T-helper 1 cell treated with Interleukin-12 subunit alpha and Interleukin-12 subunit beta and Interleukin-4 antibody, amounts not matched to agents 30 μg/mL and 1 μg/mL, for 36 hours (primary cell): ENCODE results near the gene NFIA.

ENCODE experiments used
- H3K27ac Mint-ChIP-seq: one replicate; pipeline ENCODE4 v1.8.0; 2021; ENCODE audit warnings: mild to moderate bottlenecking, mixed read lengths
- H3K27me3 Mint-ChIP-seq: one replicate; pipeline ENCODE4 v1.8.0; 2021; ENCODE audit warnings: low read depth, mixed read lengths
- H3K36me3 Mint-ChIP-seq: one replicate; pipeline ENCODE4 v1.8.0; 2021; ENCODE audit warnings: low read depth, mixed read lengths
- H3K4me1 Mint-ChIP-seq: one replicate; pipeline ENCODE4 v1.8.0; 2021; ENCODE audit warnings: low read depth, mixed read lengths
- H3K4me3 Mint-ChIP-seq: one replicate; pipeline ENCODE4 v1.8.0; 2021; ENCODE audit warnings: mild to moderate bottlenecking, moderate library complexity, mixed read lengths
- H3K9me3 Mint-ChIP-seq: one replicate; pipeline ENCODE4 v1.8.0; 2021; ENCODE audit warnings: mixed read lengths

NFIA gene

DNA sequence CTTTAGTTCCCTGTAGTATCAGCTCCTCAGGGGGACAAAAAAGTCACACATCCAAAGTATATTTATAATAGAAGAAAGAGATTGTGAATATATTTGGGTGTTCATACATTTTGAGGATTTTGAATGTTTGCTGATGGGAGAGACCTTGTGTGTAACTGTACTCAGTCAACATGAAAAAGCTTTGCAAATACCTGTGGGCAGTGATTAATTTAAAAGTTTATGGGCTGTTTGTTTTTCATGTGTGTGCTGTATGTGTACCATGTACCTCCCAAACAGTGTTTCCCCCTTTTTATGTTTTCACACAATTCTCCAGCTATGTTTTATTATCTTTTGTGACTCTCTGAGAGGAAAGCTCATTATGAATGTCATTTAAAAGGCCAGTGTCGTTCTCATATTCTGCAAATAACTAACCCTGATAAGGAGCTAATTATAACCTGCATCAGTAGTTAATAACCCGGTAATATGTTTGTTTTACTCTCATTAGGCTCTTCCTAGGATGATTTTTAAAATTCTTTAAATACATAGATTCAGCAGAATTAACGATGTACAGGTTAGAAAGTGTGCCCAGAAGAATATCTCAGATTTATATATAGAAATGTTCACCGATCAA is 271.5 kb downstream of the NFIA start:
- Mint-ChIP-seq H3K27ac (no peak overlapping the region), H3K9me3 (no peaks in the 10 kb centered on the region), H3K4me1 (peaks cover 2% of the 10 kb centered on the region), H3K4me3 (no peak overlapping the region), H3K27me3 (peaks cover 4% of the 10 kb centered on the region), H3K36me3 (no peaks in the 10 kb centered on the region)

DNA sequence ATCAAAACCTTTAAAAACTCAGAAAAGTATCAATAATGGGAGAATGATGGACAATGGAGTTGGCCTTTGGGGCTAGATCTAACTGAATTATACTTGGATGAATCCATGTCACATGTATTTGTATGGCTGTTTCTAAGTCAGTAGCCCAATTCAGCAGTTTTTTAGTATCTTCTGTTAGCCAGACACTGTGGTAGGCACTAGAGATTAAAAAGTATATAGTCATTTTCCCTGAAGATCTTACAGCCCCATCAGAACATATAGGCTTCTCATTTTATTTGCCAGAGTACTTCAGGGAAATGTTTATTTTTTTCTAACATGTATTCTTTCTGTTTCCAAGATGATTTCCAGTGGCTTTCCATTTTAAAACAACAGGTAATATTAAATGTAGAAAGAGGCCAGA is 273.7 kb downstream of the NFIA start:
- H3K4me1 Mint-ChIP-seq, result peaks cover 2% of the 10 kb centered on the region
- no peaks in the 10 kb centered on the region for H3K9me3 Mint-ChIP-seq
- H3K36me3 Mint-ChIP-seq, result no peaks in the 10 kb centered on the region
- H3K27ac Mint-ChIP-seq, result no peak overlapping the region
- no peak overlapping the region for H3K4me3 Mint-ChIP-seq
- no peaks in the 10 kb centered on the region for H3K27me3 Mint-ChIP-seq

DNA sequence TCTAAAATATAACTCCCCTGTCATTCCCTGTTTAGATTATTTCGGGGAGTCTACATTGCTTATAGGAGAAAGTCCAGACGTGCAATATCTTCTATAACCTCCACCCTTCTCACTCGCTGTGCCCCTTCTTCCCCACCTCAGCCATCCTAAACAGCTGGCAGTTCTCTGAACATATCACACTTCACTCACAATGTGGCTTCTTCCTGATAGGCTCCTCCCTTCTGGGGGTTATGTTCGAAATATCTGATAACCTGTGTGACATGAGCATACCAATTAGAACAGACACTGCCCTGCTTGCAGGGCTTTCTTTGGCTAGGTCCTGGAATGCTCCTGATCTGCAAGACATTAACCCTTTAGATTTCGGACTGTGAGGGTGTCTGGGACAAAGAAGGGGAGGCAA is 274.6 kb downstream of the NFIA start:
- H3K9me3 Mint-ChIP-seq, result no peaks in the 10 kb centered on the region
- no peaks in the 10 kb centered on the region for H3K36me3 Mint-ChIP-seq
- no peaks in the 10 kb centered on the region for H3K27me3 Mint-ChIP-seq
- H3K4me1 Mint-ChIP-seq, result peaks cover 2% of the 10 kb centered on the region
- H3K4me3 Mint-ChIP-seq, result no peak overlapping the region
- H3K27ac Mint-ChIP-seq, result no peak overlapping the region

DNA sequence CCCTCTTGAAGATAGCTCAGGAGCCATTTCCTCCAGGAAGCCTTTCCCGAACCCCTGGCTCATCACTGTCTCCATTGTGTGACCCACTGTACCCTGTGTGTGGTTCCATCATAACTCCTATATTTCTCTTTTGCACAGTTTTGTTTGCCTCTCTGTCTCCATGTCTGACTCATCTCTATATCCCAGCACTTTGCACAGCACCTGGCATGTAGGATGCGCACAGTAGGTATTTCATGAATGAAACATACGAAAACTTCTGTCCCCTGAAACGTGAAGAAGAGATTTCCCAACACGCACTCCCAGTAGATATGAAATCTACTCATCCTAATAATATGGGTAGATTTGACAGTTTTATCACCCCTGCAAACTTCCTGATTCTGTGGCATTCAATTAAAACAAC is 275.2 kb downstream of the NFIA start:
- Mint-ChIP-seq H3K4me3 (no peak overlapping the region), H3K36me3 (no peaks in the 10 kb centered on the region), H3K9me3 (no peaks in the 10 kb centered on the region)

DNA sequence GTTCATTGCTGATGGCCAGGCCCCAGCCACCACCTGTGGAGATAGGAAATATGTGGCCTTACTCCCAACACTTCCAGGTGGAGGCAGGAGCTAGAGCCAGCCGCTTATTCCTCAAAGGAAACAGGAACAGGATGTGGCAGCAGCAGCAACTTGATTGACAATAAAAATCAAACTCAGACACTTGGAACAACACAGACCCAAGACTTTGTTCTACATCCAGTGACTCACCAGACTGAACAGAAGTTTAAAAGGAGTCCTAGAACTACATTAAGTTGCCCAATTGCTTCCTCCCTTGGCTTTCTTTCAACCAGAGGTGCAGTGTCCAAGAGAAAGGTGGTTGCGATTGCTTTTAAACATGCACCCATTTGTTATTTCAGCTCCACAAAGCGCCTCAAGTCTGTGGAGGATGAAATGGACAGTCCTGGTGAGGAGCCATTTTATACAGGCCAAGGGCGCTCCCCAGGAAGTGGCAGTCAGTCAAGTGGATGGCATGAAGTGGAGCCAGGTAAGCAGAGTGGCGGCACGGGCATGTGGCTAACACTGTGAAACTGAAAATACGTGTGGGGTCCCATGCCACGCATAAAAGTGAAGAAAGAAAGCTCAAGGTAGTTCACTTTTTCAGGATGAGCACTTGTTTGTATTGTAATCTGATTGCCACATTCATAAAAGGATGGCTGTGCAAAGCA is 276.6 kb downstream of the NFIA start:
- H3K27ac Mint-ChIP-seq, result no peak overlapping the region
- no peak overlapping the region for H3K4me3 Mint-ChIP-seq

More for the DNA sequence above, 275.2 kb downstream of the NFIA start:
- Mint-ChIP-seq H3K27me3 (no peaks in the 10 kb centered on the region), H3K27ac (no peak overlapping the region), H3K4me1 (peaks cover 2% of the 10 kb centered on the region)

DNA sequence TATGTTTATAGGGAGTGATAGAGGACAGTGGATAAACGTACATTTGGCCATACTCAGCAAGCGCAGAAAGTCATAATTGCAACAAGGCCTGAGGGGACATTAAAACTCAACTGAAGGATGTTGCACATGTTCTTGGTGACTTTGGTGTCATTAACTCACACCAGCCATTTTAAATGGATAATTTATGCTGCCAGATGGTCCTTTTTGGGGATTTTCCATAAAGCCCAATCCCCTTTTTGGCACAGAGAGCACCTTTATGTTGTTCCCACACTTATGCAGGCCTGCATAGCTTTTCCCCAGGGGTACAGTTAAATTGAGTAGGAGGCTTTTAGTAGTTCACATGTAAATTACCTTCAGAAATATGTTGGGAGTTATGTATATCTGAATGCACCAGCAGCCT is 279.6 kb downstream of the NFIA start:
- Mint-ChIP-seq H3K27me3 (no peaks in the 10 kb centered on the region), H3K36me3 (no peaks in the 10 kb centered on the region), H3K9me3 (no peaks in the 10 kb centered on the region), H3K27ac (no peak overlapping the region), H3K4me3 (no peak overlapping the region), H3K4me1 (no peaks in the 10 kb centered on the region)

More for the DNA sequence above, 276.6 kb downstream of the NFIA start:
- H3K9me3 Mint-ChIP-seq, result no peaks in the 10 kb centered on the region
- H3K4me1 Mint-ChIP-seq, result no peaks in the 10 kb centered on the region
- no peaks in the 10 kb centered on the region for H3K36me3 Mint-ChIP-seq
- H3K27me3 Mint-ChIP-seq, result no peaks in the 10 kb centered on the region

DNA sequence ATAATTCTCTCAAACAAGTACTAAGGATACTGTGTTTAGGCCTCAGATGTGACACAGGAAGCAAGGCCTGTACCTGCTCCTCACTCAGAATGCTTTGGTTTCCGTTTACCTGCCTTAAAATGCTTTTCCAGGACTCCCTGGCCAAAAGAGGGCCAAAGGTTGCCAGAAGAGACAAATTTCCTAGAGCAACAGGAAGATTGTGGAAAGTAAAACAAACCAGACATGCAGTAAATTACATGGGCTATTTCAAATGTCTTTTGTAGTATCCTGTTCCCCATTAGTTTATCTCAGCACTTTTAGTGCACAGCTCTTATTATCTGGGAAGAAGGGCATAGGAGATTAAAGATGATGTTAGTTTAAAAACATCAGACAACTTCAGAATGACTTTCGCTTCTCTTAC is 280.0 kb downstream of the NFIA start:
- no peak overlapping the region for H3K27ac Mint-ChIP-seq
- no peaks in the 10 kb centered on the region for H3K27me3 Mint-ChIP-seq
- H3K36me3 Mint-ChIP-seq, result no peaks in the 10 kb centered on the region
- H3K9me3 Mint-ChIP-seq, result no peaks in the 10 kb centered on the region
- H3K4me3 Mint-ChIP-seq, result no peak overlapping the region
- H3K4me1 Mint-ChIP-seq, result no peaks in the 10 kb centered on the region

DNA sequence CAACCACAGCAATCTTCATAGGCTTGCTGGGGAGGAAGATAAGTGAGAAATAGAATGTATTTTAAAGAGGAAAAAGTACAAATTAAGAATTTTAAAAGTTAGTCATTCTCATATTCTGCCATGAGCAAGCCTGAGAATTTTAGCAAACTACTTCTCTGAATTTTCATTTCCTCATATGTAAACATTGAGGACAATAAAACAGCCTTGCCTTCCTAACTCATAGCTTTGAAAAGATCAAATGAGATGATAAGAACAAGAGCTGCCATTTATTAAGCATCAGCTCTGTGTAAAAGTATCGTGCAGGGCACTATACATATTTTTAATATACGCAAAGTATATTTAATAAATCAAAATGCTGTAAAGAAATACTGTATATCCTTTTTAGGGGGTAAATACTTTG is 286.0 kb downstream of the NFIA start:
- H3K36me3 Mint-ChIP-seq, result no peaks in the 10 kb centered on the region
- H3K9me3 Mint-ChIP-seq, result no peaks in the 10 kb centered on the region
- peaks cover 4% of the 10 kb centered on the region for H3K27me3 Mint-ChIP-seq
- no peaks in the 10 kb centered on the region for H3K4me1 Mint-ChIP-seq
- H3K4me3 Mint-ChIP-seq, result no peak overlapping the region
- no peak overlapping the region for H3K27ac Mint-ChIP-seq

DNA sequence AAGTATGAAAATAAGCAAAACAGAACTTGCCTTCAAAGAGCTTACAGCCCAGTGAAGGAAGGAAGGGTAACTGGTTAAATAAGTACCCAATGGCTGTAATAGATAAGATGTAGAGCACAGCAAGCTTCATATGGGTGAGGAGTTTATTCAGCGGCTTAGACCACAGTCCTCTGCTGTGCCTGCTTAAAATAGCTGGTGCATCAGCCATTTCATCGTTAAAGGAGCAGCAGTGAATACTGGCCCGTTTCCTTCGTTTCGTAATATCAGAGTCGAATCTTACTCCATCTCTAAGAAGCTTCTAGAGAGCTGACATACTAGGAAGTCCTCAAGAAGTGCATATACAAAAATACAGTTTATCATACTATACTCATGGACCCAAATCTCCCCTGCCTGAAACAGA is 286.5 kb downstream of the NFIA start:
- peaks cover 4% of the 10 kb centered on the region for H3K27me3 Mint-ChIP-seq
- no peak overlapping the region for H3K4me3 Mint-ChIP-seq
- H3K9me3 Mint-ChIP-seq, result no peaks in the 10 kb centered on the region
- no peaks in the 10 kb centered on the region for H3K36me3 Mint-ChIP-seq
- no peak overlapping the region for H3K27ac Mint-ChIP-seq
- H3K4me1 Mint-ChIP-seq, result no peaks in the 10 kb centered on the region

DNA sequence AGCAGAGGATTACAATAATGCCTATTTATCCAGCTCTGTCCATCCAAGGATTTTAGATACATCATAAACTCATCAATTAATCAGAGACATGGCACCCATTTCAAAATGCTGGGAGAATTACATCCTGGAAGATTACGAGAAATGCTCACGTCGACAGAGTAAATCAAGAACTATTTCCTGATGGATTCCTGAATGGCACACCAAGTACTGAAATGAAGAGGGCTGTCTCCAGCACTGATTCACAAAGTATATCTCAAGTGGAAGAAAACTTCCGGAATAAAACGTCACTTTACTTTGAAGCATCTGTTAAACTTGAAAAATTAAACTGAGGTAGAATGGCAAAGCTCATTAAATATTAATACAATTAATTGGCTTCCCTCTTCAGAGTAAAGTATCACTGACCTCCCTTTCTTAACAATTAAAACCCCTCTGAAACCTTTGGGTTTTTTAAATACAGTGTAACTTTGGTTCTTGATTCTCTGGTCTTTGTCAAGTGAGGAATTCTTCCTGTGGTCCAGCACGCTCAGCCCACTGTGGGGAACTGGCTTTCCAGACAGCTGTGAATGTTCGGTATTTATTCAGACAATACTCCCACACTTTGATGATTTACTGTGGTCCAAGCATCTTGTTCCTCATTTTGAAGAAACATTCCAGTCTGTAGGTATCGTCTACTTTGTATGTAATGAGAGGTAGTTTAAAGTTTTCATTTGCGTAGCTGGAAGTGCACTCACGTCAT is 288.0 kb downstream of the NFIA start:
- H3K36me3 Mint-ChIP-seq, result no peaks in the 10 kb centered on the region
- H3K4me1 Mint-ChIP-seq, result no peaks in the 10 kb centered on the region
- no peak overlapping the region for H3K27ac Mint-ChIP-seq
- no peak overlapping the region for H3K4me3 Mint-ChIP-seq
- H3K9me3 Mint-ChIP-seq, result no peaks in the 10 kb centered on the region
- H3K27me3 Mint-ChIP-seq, result peaks cover 14% of the 10 kb centered on the region

DNA sequence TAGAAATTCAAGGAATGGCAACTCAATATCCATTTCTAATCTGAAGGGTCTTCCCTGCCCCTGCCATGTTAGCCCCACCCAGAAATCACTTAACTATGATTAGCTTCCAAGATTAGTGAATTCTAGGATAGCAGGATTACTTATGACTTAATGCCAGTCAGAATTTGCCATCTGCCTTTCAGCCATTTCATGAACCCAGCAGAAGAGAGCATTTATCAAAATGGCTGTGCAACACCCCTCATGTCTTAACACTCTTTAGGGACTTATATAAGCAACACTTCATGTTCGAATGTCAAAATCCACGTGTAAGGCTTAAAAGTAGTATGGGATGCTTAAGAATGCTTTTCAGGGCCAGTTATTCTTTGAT is 288.5 kb downstream of the NFIA start:
- H3K4me1 Mint-ChIP-seq, result no peaks in the 10 kb centered on the region
- no peak overlapping the region for H3K27ac Mint-ChIP-seq
- peaks cover 17% of the 10 kb centered on the region for H3K27me3 Mint-ChIP-seq
- H3K36me3 Mint-ChIP-seq, result no peaks in the 10 kb centered on the region
- H3K4me3 Mint-ChIP-seq, result no peak overlapping the region
- H3K9me3 Mint-ChIP-seq, result no peaks in the 10 kb centered on the region

DNA sequence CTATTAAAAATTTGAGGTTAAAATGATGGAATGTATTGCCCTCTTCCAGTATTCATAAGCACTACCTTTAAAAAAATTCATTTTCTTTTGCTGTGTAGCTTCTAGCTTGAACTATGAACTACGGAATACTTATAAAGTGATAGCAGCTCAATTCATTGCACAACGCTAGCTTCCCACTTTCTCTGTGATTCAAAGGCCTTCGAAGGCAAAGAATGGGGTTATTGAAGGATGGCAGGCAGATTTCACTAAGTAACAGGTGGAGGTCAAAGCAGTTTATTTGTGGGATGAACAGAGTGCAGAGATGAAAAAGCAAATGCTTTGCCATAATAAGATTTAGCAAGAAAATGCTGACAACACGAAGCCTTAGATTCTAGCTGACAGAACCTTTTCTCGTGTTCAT is 290.6 kb downstream of the NFIA start:
- no peak overlapping the region for H3K4me3 Mint-ChIP-seq
- H3K9me3 Mint-ChIP-seq, result no peaks in the 10 kb centered on the region
- H3K27ac Mint-ChIP-seq, result no peak overlapping the region
- H3K27me3 Mint-ChIP-seq, result peaks cover 18% of the 10 kb centered on the region
- H3K4me1 Mint-ChIP-seq, result no peaks in the 10 kb centered on the region
- no peaks in the 10 kb centered on the region for H3K36me3 Mint-ChIP-seq

DNA sequence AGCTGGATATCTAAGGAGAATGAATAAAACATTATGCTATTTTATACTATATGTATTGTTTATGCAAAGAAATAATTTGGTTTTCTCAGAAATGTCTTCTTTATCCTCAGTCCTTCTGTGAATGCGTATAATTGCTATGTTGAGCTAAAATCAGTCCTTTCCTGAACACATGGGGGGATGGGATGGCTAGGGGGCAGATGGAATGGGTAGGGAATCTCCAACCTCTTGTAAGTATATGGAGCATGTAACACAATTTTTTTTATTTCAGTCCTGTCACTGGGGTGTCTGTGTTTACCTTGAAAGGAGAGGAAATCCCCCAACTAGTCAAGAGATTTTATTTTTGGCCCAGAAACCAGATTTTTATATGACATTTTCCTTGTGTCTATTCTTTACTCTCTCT is 291.8 kb downstream of the NFIA start:
- no peaks in the 10 kb centered on the region for H3K36me3 Mint-ChIP-seq
- no peaks in the 10 kb centered on the region for H3K4me1 Mint-ChIP-seq
- H3K9me3 Mint-ChIP-seq, result no peaks in the 10 kb centered on the region
- peaks cover 18% of the 10 kb centered on the region for H3K27me3 Mint-ChIP-seq
- H3K27ac Mint-ChIP-seq, result no peak overlapping the region
- no peak overlapping the region for H3K4me3 Mint-ChIP-seq

DNA sequence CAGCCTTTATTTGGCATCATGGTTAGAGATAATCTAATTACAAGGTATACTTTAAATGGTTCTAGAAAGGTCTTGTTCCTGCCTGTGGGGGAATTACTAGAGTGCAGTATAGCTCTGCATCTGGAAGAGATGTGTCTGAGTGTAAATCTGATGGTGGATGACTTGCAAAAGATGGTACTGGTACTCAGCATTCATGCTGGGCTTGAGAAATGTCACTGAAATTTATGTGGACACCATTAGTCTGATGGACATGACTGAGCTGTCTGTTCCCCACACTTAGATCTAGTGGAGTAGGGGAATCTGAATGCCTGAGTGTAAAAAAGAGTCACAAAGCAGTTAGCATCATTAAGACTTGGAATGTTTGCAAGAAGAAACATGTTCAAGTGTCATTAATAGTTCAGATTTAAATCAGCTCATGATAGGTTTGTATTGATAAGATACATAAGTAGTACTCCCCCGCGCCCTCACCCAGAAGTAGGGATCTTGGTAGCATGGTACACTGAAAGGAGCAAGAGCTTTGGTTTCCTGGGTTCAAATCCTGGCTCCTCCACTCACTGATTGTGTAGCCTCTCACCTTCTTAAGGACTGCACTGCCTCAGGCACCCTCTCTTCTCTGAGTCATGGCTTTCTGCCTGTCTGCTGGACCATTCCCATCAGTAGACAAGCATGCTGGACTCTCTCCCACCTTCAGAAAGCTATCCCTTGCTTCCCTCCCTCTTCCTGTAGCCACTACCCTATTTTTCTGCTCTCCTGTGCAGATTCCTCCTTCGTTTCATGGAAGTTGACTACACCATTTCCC is 292.9 kb downstream of the NFIA start:
- Mint-ChIP-seq H3K9me3 (no peaks in the 10 kb centered on the region), H3K27me3 (peaks cover 18% of the 10 kb centered on the region), H3K4me3 (no peak overlapping the region)

More for the DNA sequence above, 292.9 kb downstream of the NFIA start:
- H3K27ac Mint-ChIP-seq, result no peak overlapping the region
- no peaks in the 10 kb centered on the region for H3K4me1 Mint-ChIP-seq
- no peaks in the 10 kb centered on the region for H3K36me3 Mint-ChIP-seq
